ENCODE measurements around the gene PNLIPRP2.

DNA sequence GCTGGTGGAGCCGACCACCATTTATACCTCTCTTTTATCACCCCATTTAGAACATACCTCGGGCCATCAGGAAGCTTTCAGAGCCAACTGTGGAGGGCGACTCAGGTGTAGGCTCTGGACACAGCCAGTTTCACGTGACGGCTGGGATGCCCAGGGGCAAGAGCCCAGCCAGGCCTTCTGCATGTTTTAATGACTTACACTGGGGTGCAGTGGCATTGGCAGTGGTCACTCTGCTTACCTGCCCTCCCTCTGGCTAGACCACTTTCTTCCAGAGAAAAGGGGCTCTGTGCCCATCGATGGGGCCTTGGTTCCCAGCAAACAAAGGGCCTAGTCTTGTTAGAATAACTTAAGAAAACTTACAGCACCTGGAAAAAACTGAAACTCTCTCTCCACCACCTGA, 50.0 kb downstream of the PNLIPRP2 start:
- TF ChIP-seq GATA3 (IDR thresholded peaks at IDR 0.05; ENCODE audit: low read depth, low read length) (no peak), GATA2 (IDR thresholded peaks at IDR 0.05; ENCODE audit: low read depth, low read length) (no peak)

Data from SH-SY5Y (cell line).